HEK293T (cell line): ENCODE data around the gene FXN.

ENCODE experiments used
- CTCF ChIA-PET: fragments of 350-600 bp; formaldehyde crosslinking; extraction: SDS; loops from one replicate; lab custom pipeline; 2021; ENCODE audit warnings: antibody characterized with exemption, inconsistent platforms; lab: Yijun Ruan, JAX
- POLR2A ChIA-PET: fragments of 350-600 bp; formaldehyde crosslinking; extraction: SDS; loops from one replicate; lab custom pipeline; 2020; ENCODE audit warnings: antibody characterized with exemption, inconsistent platforms; lab: Yijun Ruan, JAX
- DNase-seq: peaks from one replicate; pipeline ENCODE4 v3.0.0; 2012; ENCODE audit warnings: mixed read lengths; ENCODE audit errors: extremely low spot score
- ARNT ChIP-seq: fragments of 450-650 bp; IDR thresholded peaks from 2 replicates; pipeline ENCODE4 v1.6.1; 2017; ENCODE audit warnings: mild to moderate bottlenecking
- BHLHE40 ChIP-seq: fragments of 450-650 bp; IDR thresholded peaks from 2 replicates; pipeline ENCODE4 v1.6.1; 2016; ENCODE audit warnings: mild to moderate bottlenecking, moderate library complexity, borderline replicate concordance
- CTBP1 ChIP-seq: fragments of 450-650 bp; IDR thresholded peaks from 2 replicates; pipeline ENCODE4 v1.6.1; 2016; ENCODE audit warnings: borderline replicate concordance
- ELF4 ChIP-seq: fragments of 450-650 bp; IDR thresholded peaks from 2 replicates; pipeline ENCODE4 v1.6.1; 2017; ENCODE audit warnings: antibody characterized with exemption
- FOXA1 ChIP-seq: fragments of 450-650 bp; IDR thresholded peaks from 2 replicates; pipeline ENCODE4 v1.6.1; 2016; ENCODE audit warnings: mild to moderate bottlenecking
- FOXK2 ChIP-seq: fragments of 450-650 bp; IDR thresholded peaks from 2 replicates; pipeline ENCODE4 v1.6.1; 2016; ENCODE audit warnings: mild to moderate bottlenecking
- FOXM1 ChIP-seq: fragments of 450-650 bp; IDR thresholded peaks from 2 replicates; pipeline ENCODE4 v1.6.1; 2017; ENCODE audit warnings: mild to moderate bottlenecking, borderline replicate concordance
- HDGF ChIP-seq: fragments of 450-650 bp; IDR thresholded peaks from 2 replicates; pipeline ENCODE4 v1.6.1; 2017; ENCODE audit warnings: antibody characterized with exemption, borderline replicate concordance
- L3MBTL2 ChIP-seq: fragments of 450-650 bp; conservative IDR thresholded peaks from 2 replicates; pipeline ENCODE4 v1.6.1; 2016; ENCODE audit warnings: mild to moderate bottlenecking
- LEF1 ChIP-seq: fragments of 450-650 bp; IDR thresholded peaks from 2 replicates; pipeline ENCODE4 v1.6.1; 2017; ENCODE audit warnings: mild to moderate bottlenecking, borderline replicate concordance
- NFRKB ChIP-seq: fragments of 450-650 bp; IDR thresholded peaks from 2 replicates; pipeline ENCODE4 v1.6.1; 2016; ENCODE audit warnings: mild to moderate bottlenecking, moderate library complexity
- SP1 ChIP-seq: fragments of 450-650 bp; IDR thresholded peaks from 2 replicates; pipeline ENCODE4 v1.6.1; 2017
- SUZ12 ChIP-seq: fragments of 450-650 bp; IDR thresholded peaks from 2 replicates; pipeline ENCODE4 v1.6.1; 2016; ENCODE audit warnings: mild to moderate bottlenecking
- TARDBP ChIP-seq: fragments of 450-650 bp; IDR thresholded peaks from 2 replicates; pipeline ENCODE4 v1.6.1; 2016
- ZNF384 ChIP-seq: fragments of 450-650 bp; IDR thresholded peaks from 2 replicates; pipeline ENCODE4 v1.6.1; 2016
- TF ChIP-seq, protein P1 (sequence below): fragments of 450-650 bp; IDR thresholded peaks from 2 replicates; pipeline ENCODE4 v1.6.1; 2016

Gene FXN

DNA sequence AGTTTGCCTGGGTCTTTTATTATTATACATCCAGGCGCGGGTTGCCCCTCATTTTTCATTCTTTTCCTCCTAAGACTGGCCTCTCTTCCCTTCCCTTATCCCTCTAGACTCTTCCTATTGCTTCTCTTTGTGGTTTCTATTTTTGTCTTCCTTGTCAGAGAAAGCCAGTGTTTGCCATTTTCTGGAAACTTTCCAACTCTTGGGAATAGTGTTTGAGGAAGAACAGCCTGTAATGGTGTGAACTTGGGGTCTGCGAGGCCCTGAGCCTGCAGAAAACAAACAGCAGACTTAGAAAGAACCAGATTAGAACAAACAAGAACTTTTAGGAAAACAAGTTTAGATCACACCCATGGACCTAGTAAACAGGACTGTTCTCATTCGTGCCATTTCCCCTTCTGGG is 37.2 kb upstream of the FXN start:
- TF ChIP-seq BHLHE40 = no peak
- no peak for TF ChIP-seq L3MBTL2
- no peak for TF ChIP-seq SP1
- no peak for TF ChIP-seq FOXA1
- no peak for TF ChIP-seq SUZ12
- TF ChIP-seq, protein P1, sequence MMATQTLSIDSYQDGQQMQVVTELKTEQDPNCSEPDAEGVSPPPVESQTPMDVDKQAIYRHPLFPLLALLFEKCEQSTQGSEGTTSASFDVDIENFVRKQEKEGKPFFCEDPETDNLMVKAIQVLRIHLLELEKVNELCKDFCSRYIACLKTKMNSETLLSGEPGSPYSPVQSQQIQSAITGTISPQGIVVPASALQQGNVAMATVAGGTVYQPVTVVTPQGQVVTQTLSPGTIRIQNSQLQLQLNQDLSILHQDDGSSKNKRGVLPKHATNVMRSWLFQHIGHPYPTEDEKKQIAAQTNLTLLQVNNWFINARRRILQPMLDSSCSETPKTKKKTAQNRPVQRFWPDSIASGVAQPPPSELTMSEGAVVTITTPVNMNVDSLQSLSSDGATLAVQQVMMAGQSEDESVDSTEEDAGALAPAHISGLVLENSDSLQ = no peak
- TF ChIP-seq ZNF384 = no peak
- TF ChIP-seq ELF4 = no peak
- TF ChIP-seq HDGF = no peak
- no peak for TF ChIP-seq FOXK2
- ChIA-PET CTCF (no interaction called here), POLR2A (no interaction called here)

DNA sequence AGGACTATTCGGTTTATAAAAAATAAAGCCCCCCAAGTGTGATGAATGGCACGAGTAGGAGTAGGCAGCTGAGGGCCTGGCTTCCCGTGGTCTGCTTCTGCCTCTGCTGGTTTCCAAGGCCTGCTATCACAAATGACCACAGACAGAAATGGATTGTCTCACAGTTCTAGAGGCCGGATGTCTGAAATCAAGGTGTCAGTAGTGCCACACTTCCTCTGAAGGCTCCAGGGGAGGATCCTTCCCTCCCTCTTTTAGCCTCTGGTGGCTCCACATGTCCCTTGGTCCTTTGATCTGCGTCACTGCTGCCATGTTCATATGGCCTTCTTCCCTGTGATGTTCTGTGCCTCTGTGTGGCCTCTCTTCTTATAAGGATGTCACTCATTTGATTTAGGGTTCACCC is 36.7 kb upstream of the FXN start:
- CTCF ChIA-PET = interaction anchor here (1.4 kb wide), 1 partner anchor 418 kb away, joined by 5 read pairs; no protein-coding TSS in a partner anchor
- TF ChIP-seq, protein P1 = 0 out of 2 replicates have a peak, but pooled peaks have one; percentile 4
- TF ChIP-seq ARNT = no peak

More for the DNA sequence above, 37.2 kb upstream of the FXN start:
- DNase-seq = no peak

DNA sequence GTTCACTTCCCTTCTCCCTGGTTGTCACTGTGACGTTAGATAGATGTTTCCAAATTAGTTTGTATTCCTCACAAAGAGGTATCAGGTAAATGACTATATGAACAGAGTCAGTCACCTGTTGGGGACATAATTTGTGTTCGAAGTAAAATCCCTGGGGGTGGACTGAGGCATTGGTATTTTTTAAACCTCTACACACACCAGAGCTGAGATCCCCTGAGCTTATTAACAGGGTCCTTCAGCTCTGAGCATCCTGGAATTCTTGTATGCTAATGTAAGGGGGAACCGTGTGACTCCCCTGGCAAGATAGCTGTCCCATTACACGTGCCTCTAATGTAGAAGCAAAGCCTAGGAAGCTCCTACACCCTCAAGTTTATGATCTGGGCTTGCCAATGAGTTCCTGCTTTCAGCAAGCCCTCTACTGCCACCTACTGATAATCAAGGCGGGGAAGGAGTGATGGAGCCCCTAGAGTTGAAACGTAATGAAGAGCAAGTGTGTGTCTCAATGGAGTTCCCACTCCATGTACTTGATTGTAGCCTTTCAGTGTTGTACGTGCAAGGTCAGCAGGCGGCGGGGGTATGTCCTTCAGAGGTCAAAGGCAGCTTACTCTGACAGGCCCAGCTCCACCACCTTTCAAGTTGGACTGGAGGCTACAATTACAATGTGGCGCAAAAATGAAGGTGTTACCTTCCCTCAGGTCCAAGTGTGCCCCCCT is 36.0 kb upstream of the FXN start:
- ChIA-PET POLR2A (no interaction called here), CTCF (interaction anchor here (0.6 to 1.4 kb wide), 3 partner anchors 13 to 418 kb away, joined by 4 to 5 read pairs (median 4); no protein-coding TSS in a partner anchor)
- TF ChIP-seq LEF1 (no peak), FOXA1 (no peak), SUZ12 (no peak), SP1 (no peak), HDGF (no peak), BHLHE40 (no peak), ARNT (no peak), CTBP1 (no peak), FOXK2 (no peak), FOXM1 (no peak), ELF4 (no peak), L3MBTL2 (no peak), ZNF384 (no peak), TARDBP (no peak), NFRKB (no peak)
- TF ChIP-seq, protein P1 = no peak
- DNase-seq = peak; percentile 74

More for the DNA sequence above, 36.7 kb upstream of the FXN start:
- no peak for DNase-seq
- POLR2A ChIA-PET = no interaction called here

DNA sequence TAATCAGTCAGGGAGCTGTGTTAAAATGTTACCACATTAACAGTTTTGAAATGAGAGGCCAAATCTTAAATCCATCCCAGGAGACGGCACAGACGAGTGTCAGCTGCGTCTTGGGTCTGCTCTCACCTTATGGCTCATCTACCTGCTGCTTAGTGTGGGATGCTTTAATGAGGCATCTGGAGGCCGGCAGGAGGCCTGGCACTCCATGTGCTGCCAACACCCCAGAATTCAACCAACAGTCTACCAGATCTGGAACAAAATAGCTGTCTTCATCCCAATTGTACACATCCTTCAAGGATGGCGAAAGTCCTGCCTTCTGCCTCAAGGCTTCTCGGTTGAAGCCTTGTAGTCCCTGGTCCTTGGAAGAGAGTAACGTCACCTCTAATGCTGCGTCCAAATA is 33.6 kb upstream of the FXN start:
- ChIA-PET CTCF (interaction anchor here (0.6 kb wide), 1 partner anchor 106 kb away, joined by 3 read pairs; no protein-coding TSS in a partner anchor), POLR2A (no interaction called here)
- TF ChIP-seq SUZ12 (no peak), LEF1 (no peak), TARDBP (no peak), NFRKB (no peak), CTBP1 (no peak), ELF4 (no peak)
- no peak for DNase-seq

DNA sequence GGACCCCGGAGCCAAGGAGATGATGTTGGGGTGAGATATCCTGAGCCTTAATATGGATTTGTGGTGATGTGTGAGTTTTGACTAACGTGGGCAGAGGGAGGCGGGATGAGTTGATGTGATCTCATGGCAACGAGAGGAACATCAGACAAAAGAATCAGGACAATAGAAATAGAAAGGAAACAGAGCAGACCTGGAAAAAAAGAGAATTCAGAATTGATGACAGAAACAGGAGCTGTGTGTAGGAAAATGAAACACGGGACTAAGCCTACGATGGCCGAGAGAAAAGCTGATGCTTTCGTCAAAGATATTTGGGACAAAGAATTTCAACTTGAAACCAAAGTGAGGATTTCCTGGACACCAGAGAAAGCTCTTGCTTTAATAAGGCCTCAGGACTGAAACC is 32.5 kb upstream of the FXN start:
- DNase-seq = no peak
- TF ChIP-seq SP1 (no peak), FOXA1 (no peak), BHLHE40 (no peak), SUZ12 (no peak), ELF4 (no peak), LEF1 (no peak), NFRKB (no peak), CTBP1 (no peak), FOXK2 (no peak)
- ChIA-PET CTCF (no interaction called here), POLR2A (no interaction called here)

DNA sequence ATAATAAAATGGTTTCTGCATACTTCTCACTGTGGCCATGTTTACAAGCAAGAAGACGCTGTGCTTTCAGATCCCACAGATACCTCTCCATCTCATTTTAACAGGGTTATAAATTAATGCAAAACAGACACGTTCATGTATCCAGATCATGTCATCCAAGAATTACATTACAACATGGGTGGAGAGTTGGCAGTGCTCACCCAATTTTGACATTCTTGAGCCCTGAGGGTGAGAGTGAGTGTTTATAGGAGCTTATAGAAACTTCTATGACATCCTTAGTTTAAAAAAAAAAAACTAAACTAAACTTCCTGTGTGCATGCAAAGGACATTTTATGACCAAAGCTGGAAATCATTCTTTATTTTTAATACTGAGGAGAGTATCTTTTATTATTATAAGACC is 30.7 kb upstream of the FXN start:
- DNase-seq = no peak
- CTCF ChIA-PET = interaction anchor here (0.6 kb wide), 1 partner anchor 422 kb away, joined by 3 read pairs; no protein-coding TSS in a partner anchor
- TF ChIP-seq BHLHE40 (no peak), HDGF (no peak), ELF4 (no peak), LEF1 (no peak), SUZ12 (no peak), TARDBP (no peak), NFRKB (no peak), FOXK2 (no peak)
- POLR2A ChIA-PET = no interaction called here
